AG09309 (cell line): Measurements from ENCODE around the gene LRGUK.
A peak's percentile ranks its signal among the peaks of the same experiment; 100 is the strongest.
"Not testable (repeated sequence)": the region's sequence is repeated elsewhere in the genome, so short reads cannot be mapped to it uniquely, and the experiment has no call there.

Experiments
- DNase-seq: peaks from one replicate; pipeline ENCODE4 v3.0.0-alpha.2; 2010; ENCODE audit warnings: low read depth
- H3K4me3 ChIP-seq: 2 replicates; pipeline ENCODE4 v1.5.1; 2011; ENCODE audit warnings: mild to moderate bottlenecking, low read depth, low read length, moderate library complexity; ENCODE audit not compliant: control insufficient read depth
- TF ChIP-seq, protein P1 (sequence below): IDR thresholded peaks from 2 replicates; pipeline ENCODE4 v1.5.1; 2011; ENCODE audit warnings: mild to moderate bottlenecking, low read depth, low read length, inconsistent platforms; ENCODE audit not compliant: insufficient read depth, control insufficient read depth; ENCODE audit errors: missing control alignments

LRGUK gene

DNA sequence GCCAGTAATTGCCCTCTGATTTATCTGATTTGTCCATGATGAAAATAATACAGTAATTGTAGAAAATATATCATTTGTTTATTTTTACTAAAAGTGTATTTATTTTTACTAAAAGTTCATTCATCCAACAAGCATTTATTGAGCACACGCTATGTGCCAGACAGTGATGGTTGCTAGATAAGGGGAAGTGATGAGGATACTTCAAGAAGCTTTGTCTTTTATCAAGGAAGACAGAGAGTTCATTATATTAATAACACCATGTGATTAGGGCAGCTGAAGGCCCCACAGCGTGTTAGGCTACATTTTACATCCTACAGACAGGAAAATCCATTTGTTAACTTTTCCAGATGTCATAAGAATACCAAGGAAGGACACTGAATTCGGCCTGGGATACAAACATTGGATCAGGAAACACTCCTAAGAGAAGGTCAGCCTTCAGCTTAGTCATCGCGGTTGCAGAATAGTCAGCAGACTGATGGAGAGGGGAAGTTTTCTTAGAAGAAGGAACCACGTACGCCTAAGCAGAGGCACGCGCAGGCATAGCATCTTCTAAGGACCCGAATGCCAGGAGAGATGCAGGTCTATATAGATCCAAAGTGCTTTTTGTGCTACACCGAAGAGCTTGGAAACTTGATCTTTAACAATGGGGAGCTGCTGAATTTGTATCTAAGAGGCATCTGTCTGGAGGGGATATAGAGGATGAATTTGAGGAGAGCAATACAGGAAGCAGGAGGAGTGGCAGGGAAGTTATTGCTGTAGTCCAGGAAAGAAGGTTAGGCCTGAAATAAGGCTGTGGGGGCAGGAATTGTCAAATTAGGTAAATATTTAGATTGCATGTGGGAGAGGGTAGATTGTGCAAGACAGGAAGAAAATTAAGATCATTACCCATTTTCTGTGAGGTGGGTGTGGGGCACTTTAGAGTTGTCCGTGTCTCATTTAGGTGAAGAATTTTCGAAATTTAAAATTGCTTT lies 85.7 kb downstream of the LRGUK start:
- no peak overlapping the region for H3K4me3 ChIP-seq
- peak; percentile 1 for DNase-seq
- TF ChIP-seq, protein P1, sequence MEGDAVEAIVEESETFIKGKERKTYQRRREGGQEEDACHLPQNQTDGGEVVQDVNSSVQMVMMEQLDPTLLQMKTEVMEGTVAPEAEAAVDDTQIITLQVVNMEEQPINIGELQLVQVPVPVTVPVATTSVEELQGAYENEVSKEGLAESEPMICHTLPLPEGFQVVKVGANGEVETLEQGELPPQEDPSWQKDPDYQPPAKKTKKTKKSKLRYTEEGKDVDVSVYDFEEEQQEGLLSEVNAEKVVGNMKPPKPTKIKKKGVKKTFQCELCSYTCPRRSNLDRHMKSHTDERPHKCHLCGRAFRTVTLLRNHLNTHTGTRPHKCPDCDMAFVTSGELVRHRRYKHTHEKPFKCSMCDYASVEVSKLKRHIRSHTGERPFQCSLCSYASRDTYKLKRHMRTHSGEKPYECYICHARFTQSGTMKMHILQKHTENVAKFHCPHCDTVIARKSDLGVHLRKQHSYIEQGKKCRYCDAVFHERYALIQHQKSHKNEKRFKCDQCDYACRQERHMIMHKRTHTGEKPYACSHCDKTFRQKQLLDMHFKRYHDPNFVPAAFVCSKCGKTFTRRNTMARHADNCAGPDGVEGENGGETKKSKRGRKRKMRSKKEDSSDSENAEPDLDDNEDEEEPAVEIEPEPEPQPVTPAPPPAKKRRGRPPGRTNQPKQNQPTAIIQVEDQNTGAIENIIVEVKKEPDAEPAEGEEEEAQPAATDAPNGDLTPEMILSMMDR: no peak

DNA sequence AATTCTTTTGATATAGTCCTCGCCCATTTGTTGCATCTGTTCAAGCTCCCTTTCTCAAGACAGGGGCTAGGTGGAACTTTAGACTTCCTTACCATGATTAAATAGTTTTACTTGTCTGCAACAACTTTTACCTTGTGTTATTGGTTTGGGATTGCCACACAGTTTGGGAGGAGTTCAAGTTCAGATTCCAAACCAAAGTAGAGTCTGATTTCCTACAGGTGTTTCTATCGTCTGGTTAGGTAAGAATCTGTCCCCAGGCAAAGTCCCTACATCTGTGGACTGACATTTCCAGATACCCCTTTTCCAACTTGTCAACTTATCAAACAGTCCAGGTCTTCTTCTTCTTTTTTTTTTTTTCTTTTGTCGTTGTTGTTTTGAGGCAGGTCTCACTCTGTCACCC lies 93.1 kb downstream of the LRGUK start:
- no peak for DNase-seq
- TF ChIP-seq, protein P1: no peak
- no peak overlapping the region for H3K4me3 ChIP-seq

DNA sequence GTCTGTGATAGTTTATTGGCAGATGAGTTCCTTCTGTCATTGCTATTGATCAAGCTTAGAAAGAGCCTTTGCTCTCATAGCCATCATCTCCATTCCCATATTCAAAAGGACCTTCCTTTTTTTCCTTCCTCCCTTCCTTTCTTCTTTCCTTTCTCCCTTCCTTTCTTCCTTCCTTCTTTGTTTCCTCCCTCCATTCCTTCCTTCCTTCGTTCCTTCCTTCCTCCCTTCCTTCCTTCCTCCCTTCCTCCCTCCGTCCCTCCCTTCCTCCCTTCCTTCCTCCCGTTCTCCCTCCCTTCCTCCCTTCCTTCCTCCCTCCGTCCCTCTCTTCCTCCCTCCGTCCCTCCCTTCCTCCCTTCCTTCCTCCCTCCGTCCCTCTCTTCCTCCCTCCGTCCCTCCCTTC lies 104.2 kb downstream of the LRGUK start:
- DNase-seq, H3K4me3 ChIP-seq: not testable (repeated sequence)

DNA sequence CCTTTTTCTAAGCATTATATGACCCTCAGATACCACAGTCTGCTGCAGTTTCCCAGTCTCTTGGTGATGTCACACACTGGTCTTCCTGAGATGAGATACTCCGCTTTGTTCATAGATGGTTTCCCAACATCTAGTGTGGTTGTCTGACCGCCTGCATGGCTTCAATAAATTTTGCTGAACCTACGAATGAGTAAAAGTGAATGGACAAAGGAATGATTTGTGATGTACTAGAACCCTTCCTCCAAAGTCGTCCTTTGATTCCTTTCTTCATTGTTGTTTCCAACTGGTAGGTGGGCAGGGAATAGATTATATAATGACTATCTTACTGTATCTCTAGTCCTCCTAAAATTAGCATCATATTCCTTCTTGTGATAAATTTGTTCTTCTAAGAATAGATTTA lies 107.1 kb downstream of the LRGUK start:
- no peak for DNase-seq
- TF ChIP-seq, protein P1: no peak
- H3K4me3 ChIP-seq: no peak overlapping the region

DNA sequence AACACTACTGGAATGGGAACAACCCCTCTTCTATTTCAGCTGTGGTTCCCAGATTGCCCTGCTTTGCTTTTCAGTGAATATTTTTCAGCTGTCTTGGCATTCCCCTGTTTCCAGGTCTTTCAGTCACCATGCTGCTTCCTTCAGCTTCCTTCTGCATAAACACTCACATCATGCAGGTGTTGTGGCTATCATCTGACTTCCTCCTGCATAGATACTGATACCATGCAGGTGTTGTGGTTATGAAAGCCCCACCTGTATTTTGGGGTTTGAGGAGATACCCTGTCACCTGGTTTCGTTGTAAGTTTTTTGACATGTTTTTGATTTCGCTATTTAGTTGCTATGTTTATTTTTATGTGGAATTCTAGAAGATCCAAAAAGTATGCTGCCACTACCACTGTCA lies 118.1 kb downstream of the LRGUK start:
- DNase-seq: no peak
- no peak overlapping the region for H3K4me3 ChIP-seq
- TF ChIP-seq, protein P1: no peak

DNA sequence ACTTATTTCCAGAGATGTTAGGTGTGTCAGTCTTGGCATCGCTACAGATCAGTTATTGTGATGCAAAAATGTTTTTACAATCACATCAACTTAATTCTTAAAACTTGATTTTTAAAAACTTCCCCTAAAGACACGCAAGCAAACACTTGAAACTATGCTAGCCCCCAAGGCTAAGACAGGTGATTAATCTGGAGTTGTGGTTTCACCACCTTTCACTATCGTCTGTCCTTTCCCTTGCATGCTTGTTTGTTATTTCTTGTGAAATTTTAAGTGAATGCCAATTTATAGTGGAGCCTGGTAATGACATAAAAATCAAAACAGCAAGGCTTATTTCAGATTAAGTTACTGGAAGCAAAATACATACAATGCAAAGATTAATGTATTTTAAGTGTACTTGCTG lies 119.2 kb downstream of the LRGUK start:
- TF ChIP-seq, protein P1: no peak
- no peak overlapping the region for H3K4me3 ChIP-seq
- no peak for DNase-seq

DNA sequence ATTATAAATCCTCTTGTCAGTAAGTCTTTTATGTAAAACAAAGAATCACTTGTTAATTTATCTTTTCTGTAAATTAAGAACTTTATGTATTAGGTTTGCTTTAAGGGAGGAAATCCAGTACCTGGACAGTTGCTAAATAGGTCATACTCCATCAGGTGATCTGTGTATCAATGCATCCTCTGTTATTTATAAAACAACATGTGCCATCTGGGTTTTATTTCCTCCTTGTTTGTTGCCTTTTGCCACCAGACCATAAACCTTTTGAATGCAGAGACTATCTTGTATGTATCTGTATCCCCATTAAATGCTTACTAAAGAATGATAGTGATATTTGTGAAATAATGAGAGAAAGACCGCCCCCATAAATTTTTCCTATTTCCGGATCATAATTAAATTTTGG lies 119.6 kb downstream of the LRGUK start:
- no peak overlapping the region for H3K4me3 ChIP-seq
- no peak for DNase-seq
- TF ChIP-seq, protein P1: no peak
